Neural cell (in vitro differentiated cells): ENCODE results near the gene PDE9A.
"Not testable (repeated sequence)": the region's sequence is repeated elsewhere in the genome, so short reads cannot be mapped to it uniquely, and the experiment has no call there.

Source experiments
- CTCF ChIP-seq: fragments of 450-650 bp; IDR thresholded peaks from 2 replicates; pipeline ENCODE4 v1.5.1; 2014; ENCODE audit warnings: antibody characterized with exemption, mild to moderate bottlenecking, moderate library complexity; ENCODE audit not compliant: poor library complexity, severe bottlenecking
- EP300 ChIP-seq: fragments of 450-650 bp; conservative IDR thresholded peaks from 2 replicates; pipeline ENCODE4 v1.6.1; 2014; ENCODE audit warnings: antibody characterized with exemption, mild to moderate bottlenecking, moderate library complexity; ENCODE audit not compliant: poor library complexity, severe bottlenecking
- EZH2 ChIP-seq: fragments of 200-600, 300-800 bp; shearing (Covaris generic), sonication (generic); IDR thresholded peaks from 2 replicates; pipeline ENCODE4 v1.6.1; 2014; ENCODE audit warnings: antibody characterized with exemption, low read length, borderline replicate concordance, mild to moderate bottlenecking; ENCODE audit not compliant: insufficient read depth, poor library complexity, severe bottlenecking
- MXI1 ChIP-seq: fragments of 450-650 bp; conservative IDR thresholded peaks from 2 replicates; pipeline ENCODE4 v1.6.1; 2014; ENCODE audit warnings: antibody characterized with exemption, mild to moderate bottlenecking; ENCODE audit not compliant: poor library complexity, severe bottlenecking
- POLR2AphosphoS5 ChIP-seq: IDR thresholded peaks from 2 replicates; pipeline ENCODE4 v1.6.1; 2012
- RAD21 ChIP-seq: fragments of 450-650 bp; conservative IDR thresholded peaks from 2 replicates; pipeline ENCODE4 v1.6.1; 2014; ENCODE audit warnings: antibody characterized with exemption, mild to moderate bottlenecking, moderate library complexity
- SMC3 ChIP-seq: fragments of 450-650 bp; conservative IDR thresholded peaks from 2 replicates; pipeline ENCODE4 v1.6.1; 2014; ENCODE audit warnings: antibody characterized with exemption, mild to moderate bottlenecking, moderate library complexity; ENCODE audit not compliant: poor library complexity
- TAF1 ChIP-seq: IDR thresholded peaks from 2 replicates; pipeline ENCODE4 v1.6.1; 2012; ENCODE audit warnings: low read depth
- TF ChIP-seq, protein P1 (sequence below): IDR thresholded peaks from 2 replicates; pipeline ENCODE4 v1.6.1; 2012; ENCODE audit warnings: borderline replicate concordance

DNA sequence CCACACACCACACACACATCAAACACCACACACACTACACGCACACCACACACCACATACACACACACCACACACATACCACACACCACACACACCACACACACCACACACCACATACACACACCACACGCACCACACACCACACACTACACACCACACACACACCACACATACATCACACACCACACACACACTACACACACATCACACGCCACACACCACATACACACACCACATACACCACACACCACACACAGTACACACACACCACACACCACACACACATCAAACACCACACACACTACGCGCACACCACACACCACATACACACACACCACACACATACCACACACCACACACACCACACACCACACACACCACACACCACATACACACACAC, 38.0 kb upstream of the PDE9A start:
- TF ChIP-seq CTCF, TAF1, EZH2, SMC3, EP300, RAD21, POLR2AphosphoS5, MXI1: not testable (repeated sequence)
- TF ChIP-seq, protein P1, sequence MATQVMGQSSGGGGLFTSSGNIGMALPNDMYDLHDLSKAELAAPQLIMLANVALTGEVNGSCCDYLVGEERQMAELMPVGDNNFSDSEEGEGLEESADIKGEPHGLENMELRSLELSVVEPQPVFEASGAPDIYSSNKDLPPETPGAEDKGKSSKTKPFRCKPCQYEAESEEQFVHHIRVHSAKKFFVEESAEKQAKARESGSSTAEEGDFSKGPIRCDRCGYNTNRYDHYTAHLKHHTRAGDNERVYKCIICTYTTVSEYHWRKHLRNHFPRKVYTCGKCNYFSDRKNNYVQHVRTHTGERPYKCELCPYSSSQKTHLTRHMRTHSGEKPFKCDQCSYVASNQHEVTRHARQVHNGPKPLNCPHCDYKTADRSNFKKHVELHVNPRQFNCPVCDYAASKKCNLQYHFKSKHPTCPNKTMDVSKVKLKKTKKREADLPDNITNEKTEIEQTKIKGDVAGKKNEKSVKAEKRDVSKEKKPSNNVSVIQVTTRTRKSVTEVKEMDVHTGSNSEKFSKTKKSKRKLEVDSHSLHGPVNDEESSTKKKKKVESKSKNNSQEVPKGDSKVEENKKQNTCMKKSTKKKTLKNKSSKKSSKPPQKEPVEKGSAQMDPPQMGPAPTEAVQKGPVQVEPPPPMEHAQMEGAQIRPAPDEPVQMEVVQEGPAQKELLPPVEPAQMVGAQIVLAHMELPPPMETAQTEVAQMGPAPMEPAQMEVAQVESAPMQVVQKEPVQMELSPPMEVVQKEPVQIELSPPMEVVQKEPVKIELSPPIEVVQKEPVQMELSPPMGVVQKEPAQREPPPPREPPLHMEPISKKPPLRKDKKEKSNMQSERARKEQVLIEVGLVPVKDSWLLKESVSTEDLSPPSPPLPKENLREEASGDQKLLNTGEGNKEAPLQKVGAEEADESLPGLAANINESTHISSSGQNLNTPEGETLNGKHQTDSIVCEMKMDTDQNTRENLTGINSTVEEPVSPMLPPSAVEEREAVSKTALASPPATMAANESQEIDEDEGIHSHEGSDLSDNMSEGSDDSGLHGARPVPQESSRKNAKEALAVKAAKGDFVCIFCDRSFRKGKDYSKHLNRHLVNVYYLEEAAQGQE, result not testable (repeated sequence)
